WTC11 (cell line): ENCODE data around the gene DLX2. TPM values are rescaled to one million over a fixed set of nuclear protein-coding genes. Genes with fewer than 3 reads are reported as not detected.

Experiments used
- ATAC-seq: fragments of 200-7000 bp; cut with Tn5 transposase; 2 replicates; pipeline ENCODE4 v1.10.0; 2021; ENCODE audit warnings: mild to moderate bottlenecking, moderate library complexity
- CTCF ChIA-PET: fragments of 300-600 bp; sonication (Branson Sonifier 250); formaldehyde crosslinking; loops from one replicate; lab custom pipeline; 2021; ENCODE audit warnings: antibody characterized with exemption; lab: Charles Lee
- POLR2A ChIA-PET: fragments of 350-600 bp; sonication (Branson Sonifier 250); formaldehyde crosslinking; loops from one replicate; lab custom pipeline; 2021; ENCODE audit warnings: antibody characterized with exemption; lab: Charles Lee
- DNase-seq: peaks from one replicate; pipeline ENCODE4 v3.0.0; 2021; ENCODE audit warnings: low spot score
- H3K27ac Mint-ChIP-seq: 2 replicates; pipeline ENCODE4 v1.8.0; 2021; ENCODE audit warnings: mixed read lengths
- H3K27me3 Mint-ChIP-seq: 2 replicates; pipeline ENCODE4 v1.8.0; 2021; ENCODE audit warnings: low read depth, mild to moderate bottlenecking, moderate library complexity, mixed read lengths
- H3K36me3 Mint-ChIP-seq: 2 replicates; pipeline ENCODE4 v1.8.0; 2021; ENCODE audit warnings: mixed read lengths
- H3K4me1 Mint-ChIP-seq: 2 replicates; pipeline ENCODE4 v1.8.0; 2022; ENCODE audit warnings: mixed read lengths
- H3K4me3 Mint-ChIP-seq: 2 replicates; pipeline ENCODE4 v1.8.0; 2021; ENCODE audit warnings: mild to moderate bottlenecking, moderate library complexity, mixed read lengths
- H3K9me3 Mint-ChIP-seq: 2 replicates; pipeline ENCODE4 v1.8.0; 2021; ENCODE audit warnings: mixed read lengths
- CBFB ChIP-seq: sonication (generic); formaldehyde crosslinking; IDR thresholded peaks from 2 replicates; pipeline ENCODE4 v1.8.1; 2022; ENCODE audit warnings: mild to moderate bottlenecking, low read depth, missing genetic modification reagents
- ELF4 ChIP-seq: sonication (generic); formaldehyde crosslinking; IDR thresholded peaks from 2 replicates; pipeline ENCODE4 v1.8.1; 2022; ENCODE audit warnings: low read depth, mild to moderate bottlenecking, moderate library complexity, missing genetic modification reagents
- EMX1 ChIP-seq: fragments of 250-450 bp; sonication (Bioruptor Pico); IDR thresholded peaks from 2 replicates; pipeline ENCODE4 v1.8.0; 2021; ENCODE audit warnings: mild to moderate bottlenecking
- FOXP1 ChIP-seq: sonication (generic); formaldehyde crosslinking; IDR thresholded peaks from 2 replicates; pipeline ENCODE4 v1.8.0; 2022; ENCODE audit warnings: missing genetic modification reagents, mild to moderate bottlenecking, moderate library complexity, borderline replicate concordance
- GABPB1 ChIP-seq: sonication (generic); formaldehyde crosslinking; IDR thresholded peaks from 2 replicates; pipeline ENCODE4 v1.8.1; 2023; ENCODE audit warnings: mild to moderate bottlenecking, missing genetic modification reagents
- NR1H2 ChIP-seq: sonication (generic); formaldehyde crosslinking; IDR thresholded peaks from 2 replicates; pipeline ENCODE4 v1.9.0; 2021; ENCODE audit warnings: mild to moderate bottlenecking, moderate library complexity, missing genetic modification reagents
- NR3C1 ChIP-seq: sonication (generic); formaldehyde crosslinking; conservative IDR thresholded peaks from 2 replicates; pipeline ENCODE4 v1.8.1; 2023; ENCODE audit warnings: low read depth, mild to moderate bottlenecking, missing genetic modification reagents
- RELA ChIP-seq: sonication (generic); formaldehyde crosslinking; IDR thresholded peaks from 2 replicates; pipeline ENCODE4 v1.8.1; 2022; ENCODE audit warnings: missing genetic modification reagents, mild to moderate bottlenecking, borderline replicate concordance
- ZNF138 ChIP-seq: sonication (generic); formaldehyde crosslinking; conservative IDR thresholded peaks from 2 replicates; pipeline ENCODE4 v1.8.1; 2022; ENCODE audit warnings: mild to moderate bottlenecking, moderate library complexity, missing genetic modification reagents
- ZNF263 ChIP-seq: sonication (generic); formaldehyde crosslinking; IDR thresholded peaks from 2 replicates; pipeline ENCODE4 v1.8.1; 2022; ENCODE audit warnings: low read depth, mild to moderate bottlenecking, moderate library complexity, missing genetic modification reagents
- ZNF416 ChIP-seq: fragments of 250-450 bp; sonication (Bioruptor Pico); IDR thresholded peaks from 2 replicates; pipeline ENCODE4 v1.9.0; 2021; ENCODE audit warnings: mild to moderate bottlenecking, inconsistent platforms
- total RNA-seq: library from RNA; stranded (reverse); gene quantifications from 3 replicates; pipeline ENCODE4 v1.2.3, GENCODE V29; 2021
- TF ChIP-seq, protein P1 (sequence below): sonication (generic); formaldehyde crosslinking; IDR thresholded peaks from 2 replicates; pipeline ENCODE4 v1.8.1; 2023; ENCODE audit warnings: mild to moderate bottlenecking, missing genetic modification reagents, moderate library complexity
- TF ChIP-seq, protein P2 (sequence below): sonication (generic); formaldehyde crosslinking; IDR thresholded peaks from 2 replicates; pipeline ENCODE4 v1.8.1; 2022; ENCODE audit warnings: low read depth, mild to moderate bottlenecking, moderate library complexity, missing genetic modification reagents, borderline replicate concordance
- TF ChIP-seq, protein P3 (sequence below): fragments of 250-450 bp; sonication (Bioruptor Pico); IDR thresholded peaks from 2 replicates; pipeline ENCODE4 v1.9.0; 2021; ENCODE audit warnings: mild to moderate bottlenecking
- TF ChIP-seq, protein P4 (sequence below): sonication (generic); formaldehyde crosslinking; IDR thresholded peaks from 2 replicates; pipeline ENCODE4 v1.8.0; 2022; ENCODE audit warnings: missing genetic modification reagents

Gene DLX2
- total RNA-seq, 1 experiment from 2014 or later: 0.28 TPM

DNA sequence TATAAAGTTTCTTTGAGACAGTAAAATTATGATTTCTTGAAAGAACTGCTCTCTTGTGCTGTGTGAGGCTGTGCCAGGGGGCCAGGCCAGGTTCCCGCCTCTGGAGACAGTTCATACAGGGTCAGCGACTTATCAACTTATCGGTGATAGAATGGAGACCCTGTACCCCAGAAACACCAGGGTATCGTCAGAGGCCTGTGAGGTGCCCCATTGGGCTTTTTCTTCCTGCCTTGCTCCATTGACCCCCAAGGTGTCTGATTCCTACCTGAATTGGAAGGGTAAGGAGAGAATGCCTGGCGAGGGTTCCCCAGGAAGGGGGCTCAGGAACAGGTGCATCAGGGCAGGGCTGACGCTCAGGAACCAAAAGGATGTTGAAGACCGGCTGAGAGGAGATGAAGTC is 13.1 kb downstream of the DLX2 start:
- no peaks in the 10 kb centered on the region for H3K9me3 Mint-ChIP-seq
- H3K36me3 Mint-ChIP-seq: no peaks in the 10 kb centered on the region
- ATAC-seq: no peak
- DNase-seq: no peak
- ChIA-PET POLR2A (interaction anchor here (1.4 kb wide), 1 partner anchor 12 kb away, joined by 3 read pairs; no protein-coding TSS in a partner anchor), CTCF (interaction anchor here (1.3 kb wide), 1 partner anchor 13 kb away, joined by 5 read pairs; the partner anchor contains the start of gene DLX2)
- H3K27ac Mint-ChIP-seq: no peak overlapping the region
- peaks cover 100% of the 10 kb centered on the region for H3K27me3 Mint-ChIP-seq
- no peak overlapping the region for H3K4me3 Mint-ChIP-seq
- peaks cover 75% of the 10 kb centered on the region for H3K4me1 Mint-ChIP-seq
- TF ChIP-seq, protein P1, sequence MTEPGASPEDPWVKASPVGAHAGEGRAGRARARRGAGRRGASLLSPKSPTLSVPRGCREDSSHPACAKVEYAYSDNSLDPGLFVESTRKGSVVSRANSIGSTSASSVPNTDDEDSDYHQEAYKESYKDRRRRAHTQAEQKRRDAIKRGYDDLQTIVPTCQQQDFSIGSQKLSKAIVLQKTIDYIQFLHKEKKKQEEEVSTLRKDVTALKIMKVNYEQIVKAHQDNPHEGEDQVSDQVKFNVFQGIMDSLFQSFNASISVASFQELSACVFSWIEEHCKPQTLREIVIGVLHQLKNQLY (CRISPR knock-in tag): no peak
- no peak for TF ChIP-seq ZNF263
- TF ChIP-seq NR1H2: no peak

DNA sequence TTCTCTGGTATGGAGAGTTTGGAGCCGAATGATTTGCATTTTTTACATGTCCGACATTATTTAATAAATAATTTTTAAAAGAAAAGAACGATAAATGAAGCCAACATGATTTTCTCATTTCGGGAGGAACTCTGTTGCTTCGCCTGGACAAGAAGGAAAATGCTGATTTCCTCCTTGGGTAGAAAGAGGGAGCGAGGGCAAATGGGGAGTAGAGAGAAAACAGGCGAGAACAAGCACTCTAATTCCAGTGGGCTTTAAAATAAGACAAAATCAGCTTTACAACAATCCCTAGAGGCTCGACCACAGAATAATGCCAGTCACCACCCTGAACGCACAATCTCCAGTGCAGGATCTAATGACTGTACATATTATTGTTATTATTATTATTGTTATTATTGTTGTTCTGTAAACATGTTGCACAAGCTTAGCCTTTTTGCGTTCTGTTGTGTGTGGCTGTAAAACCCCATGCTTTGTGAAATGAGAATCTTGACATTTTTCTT is 13.6 kb downstream of the DLX2 start:
- no peaks in the 10 kb centered on the region for H3K9me3 Mint-ChIP-seq
- H3K27ac Mint-ChIP-seq: no peak overlapping the region
- CTCF ChIA-PET: interaction anchor here (0.9 kb wide), 1 partner anchor 9 kb away, joined by 3 read pairs; no protein-coding TSS in a partner anchor
- TF ChIP-seq NR3C1 (CRISPR knock-in tag): no peak
- no peak for TF ChIP-seq ZNF263
- no peak for TF ChIP-seq CBFB (CRISPR knock-in tag)
- no peak for TF ChIP-seq ZNF138 (CRISPR knock-in tag)
- TF ChIP-seq, protein P2, sequence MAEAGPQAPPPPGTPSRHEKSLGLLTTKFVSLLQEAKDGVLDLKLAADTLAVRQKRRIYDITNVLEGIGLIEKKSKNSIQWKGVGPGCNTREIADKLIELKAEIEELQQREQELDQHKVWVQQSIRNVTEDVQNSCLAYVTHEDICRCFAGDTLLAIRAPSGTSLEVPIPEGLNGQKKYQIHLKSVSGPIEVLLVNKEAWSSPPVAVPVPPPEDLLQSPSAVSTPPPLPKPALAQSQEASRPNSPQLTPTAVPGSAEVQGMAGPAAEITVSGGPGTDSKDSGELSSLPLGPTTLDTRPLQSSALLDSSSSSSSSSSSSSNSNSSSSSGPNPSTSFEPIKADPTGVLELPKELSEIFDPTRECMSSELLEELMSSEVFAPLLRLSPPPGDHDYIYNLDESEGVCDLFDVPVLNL (CRISPR knock-in tag): no peak
- TF ChIP-seq GABPB1 (CRISPR knock-in tag): no peak
- TF ChIP-seq, protein P3, sequence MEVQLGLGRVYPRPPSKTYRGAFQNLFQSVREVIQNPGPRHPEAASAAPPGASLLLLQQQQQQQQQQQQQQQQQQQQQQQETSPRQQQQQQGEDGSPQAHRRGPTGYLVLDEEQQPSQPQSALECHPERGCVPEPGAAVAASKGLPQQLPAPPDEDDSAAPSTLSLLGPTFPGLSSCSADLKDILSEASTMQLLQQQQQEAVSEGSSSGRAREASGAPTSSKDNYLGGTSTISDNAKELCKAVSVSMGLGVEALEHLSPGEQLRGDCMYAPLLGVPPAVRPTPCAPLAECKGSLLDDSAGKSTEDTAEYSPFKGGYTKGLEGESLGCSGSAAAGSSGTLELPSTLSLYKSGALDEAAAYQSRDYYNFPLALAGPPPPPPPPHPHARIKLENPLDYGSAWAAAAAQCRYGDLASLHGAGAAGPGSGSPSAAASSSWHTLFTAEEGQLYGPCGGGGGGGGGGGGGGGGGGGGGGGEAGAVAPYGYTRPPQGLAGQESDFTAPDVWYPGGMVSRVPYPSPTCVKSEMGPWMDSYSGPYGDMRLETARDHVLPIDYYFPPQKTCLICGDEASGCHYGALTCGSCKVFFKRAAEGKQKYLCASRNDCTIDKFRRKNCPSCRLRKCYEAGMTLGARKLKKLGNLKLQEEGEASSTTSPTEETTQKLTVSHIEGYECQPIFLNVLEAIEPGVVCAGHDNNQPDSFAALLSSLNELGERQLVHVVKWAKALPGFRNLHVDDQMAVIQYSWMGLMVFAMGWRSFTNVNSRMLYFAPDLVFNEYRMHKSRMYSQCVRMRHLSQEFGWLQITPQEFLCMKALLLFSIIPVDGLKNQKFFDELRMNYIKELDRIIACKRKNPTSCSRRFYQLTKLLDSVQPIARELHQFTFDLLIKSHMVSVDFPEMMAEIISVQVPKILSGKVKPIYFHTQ (CRISPR knock-in tag): no peak
- TF ChIP-seq RELA (CRISPR knock-in tag): no peak
- no peak for TF ChIP-seq ELF4 (CRISPR knock-in tag)
- no peak for TF ChIP-seq EMX1
- no peak for TF ChIP-seq FOXP1 (CRISPR knock-in tag)
- POLR2A ChIA-PET: no interaction called here
- DNase-seq: no peak
- peaks cover 100% of the 10 kb centered on the region for H3K27me3 Mint-ChIP-seq
- H3K36me3 Mint-ChIP-seq: no peaks in the 10 kb centered on the region
- no peak for ATAC-seq
- H3K4me3 Mint-ChIP-seq: no peak overlapping the region
- peaks cover 75% of the 10 kb centered on the region for H3K4me1 Mint-ChIP-seq

DNA sequence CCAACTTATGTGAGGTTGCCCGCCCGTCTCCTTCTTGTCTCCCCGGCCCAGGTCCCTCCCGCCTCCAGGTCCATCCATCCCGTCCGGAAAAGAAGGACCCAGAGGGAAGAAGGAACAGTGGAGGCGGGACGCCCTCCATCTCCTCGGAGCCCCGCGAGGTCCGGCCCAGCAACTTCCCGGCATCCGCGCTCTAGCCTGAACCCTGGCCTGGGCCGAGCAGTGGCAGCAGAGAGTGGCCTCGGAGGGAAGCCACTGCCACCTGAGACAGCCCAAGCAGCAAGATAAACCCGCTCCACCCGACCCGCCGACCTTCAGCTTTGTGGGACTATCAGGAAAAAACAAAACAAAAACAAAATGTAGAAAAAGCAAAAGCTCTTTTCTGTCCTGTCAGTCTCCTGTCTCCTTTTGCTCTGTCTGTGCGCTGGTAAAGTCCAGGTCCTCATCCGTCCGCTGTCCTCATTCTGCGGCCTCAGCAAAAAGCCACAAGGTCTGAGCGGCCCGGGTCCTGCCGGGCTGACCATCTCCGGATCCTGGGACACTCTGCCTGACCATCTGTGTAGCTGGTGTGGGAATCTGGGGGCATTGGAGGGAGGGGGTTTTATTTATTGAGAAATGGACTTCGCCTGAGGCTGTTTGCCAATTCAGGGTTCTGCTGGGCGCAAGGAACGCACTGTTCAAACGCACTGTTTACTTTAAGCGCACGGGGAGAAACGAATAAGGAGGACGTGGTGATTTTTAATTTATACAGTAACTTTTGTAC is 14.3 kb downstream of the DLX2 start:
- DNase-seq (peak; percentile 54), ATAC-seq (no peak)
- POLR2A ChIA-PET: no interaction called here
- Mint-ChIP-seq H3K27ac (no peak overlapping the region), H3K27me3 (peaks cover 100% of the 10 kb centered on the region), H3K4me1 (peaks cover 76% of the 10 kb centered on the region), H3K4me3 (peak overlapping the region; percentile 87), H3K9me3 (no peaks in the 10 kb centered on the region), H3K36me3 (no peaks in the 10 kb centered on the region)
- CTCF ChIA-PET: interaction anchor here (0.9 to 7.6 kb wide), 4 partner anchors 8 to 39 kb away, joined by 3 to 123 read pairs (median 21); partner anchors contain the start of gene DLX2
- TF ChIP-seq, protein P4, sequence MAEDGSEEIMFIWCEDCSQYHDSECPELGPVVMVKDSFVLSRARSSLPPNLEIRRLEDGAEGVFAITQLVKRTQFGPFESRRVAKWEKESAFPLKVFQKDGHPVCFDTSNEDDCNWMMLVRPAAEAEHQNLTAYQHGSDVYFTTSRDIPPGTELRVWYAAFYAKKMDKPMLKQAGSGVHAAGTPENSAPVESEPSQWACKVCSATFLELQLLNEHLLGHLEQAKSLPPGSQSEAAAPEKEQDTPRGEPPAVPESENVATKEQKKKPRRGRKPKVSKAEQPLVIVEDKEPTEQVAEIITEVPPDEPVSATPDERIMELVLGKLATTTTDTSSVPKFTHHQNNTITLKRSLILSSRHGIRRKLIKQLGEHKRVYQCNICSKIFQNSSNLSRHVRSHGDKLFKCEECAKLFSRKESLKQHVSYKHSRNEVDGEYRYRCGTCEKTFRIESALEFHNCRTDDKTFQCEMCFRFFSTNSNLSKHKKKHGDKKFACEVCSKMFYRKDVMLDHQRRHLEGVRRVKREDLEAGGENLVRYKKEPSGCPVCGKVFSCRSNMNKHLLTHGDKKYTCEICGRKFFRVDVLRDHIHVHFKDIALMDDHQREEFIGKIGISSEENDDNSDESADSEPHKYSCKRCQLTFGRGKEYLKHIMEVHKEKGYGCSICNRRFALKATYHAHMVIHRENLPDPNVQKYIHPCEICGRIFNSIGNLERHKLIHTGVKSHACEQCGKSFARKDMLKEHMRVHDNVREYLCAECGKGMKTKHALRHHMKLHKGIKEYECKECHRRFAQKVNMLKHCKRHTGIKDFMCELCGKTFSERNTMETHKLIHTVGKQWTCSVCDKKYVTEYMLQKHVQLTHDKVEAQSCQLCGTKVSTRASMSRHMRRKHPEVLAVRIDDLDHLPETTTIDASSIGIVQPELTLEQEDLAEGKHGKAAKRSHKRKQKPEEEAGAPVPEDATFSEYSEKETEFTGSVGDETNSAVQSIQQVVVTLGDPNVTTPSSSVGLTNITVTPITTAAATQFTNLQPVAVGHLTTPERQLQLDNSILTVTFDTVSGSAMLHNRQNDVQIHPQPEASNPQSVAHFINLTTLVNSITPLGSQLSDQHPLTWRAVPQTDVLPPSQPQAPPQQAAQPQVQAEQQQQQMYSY: 0 out of 2 replicates have a peak, but pooled peaks have one; percentile 38
- TF ChIP-seq ZNF416: no peak
